Panc1 (cell line): ENCODE measurements around the gene ZNF879.

ENCODE experiments used
- POLR2AphosphoS5 ChIP-seq: IDR thresholded peaks from 2 replicates; pipeline ENCODE4 v1.6.1; 2012; ENCODE audit warnings: mild to moderate bottlenecking, low read depth, low read length, moderate library complexity
- SIN3A ChIP-seq: IDR thresholded peaks from 2 replicates; pipeline ENCODE4 v1.6.1; 2012; ENCODE audit warnings: low read depth, mild to moderate bottlenecking, low read length, moderate library complexity, borderline replicate concordance; ENCODE audit not compliant: insufficient read depth
- TF ChIP-seq, protein P1 (sequence below): fragments of 450-650 bp; IDR thresholded peaks from 2 replicates; pipeline ENCODE4 v1.5.1; 2017; ENCODE audit warnings: mild to moderate bottlenecking
- TF ChIP-seq, protein P2 (sequence below), 2 experiments: IDR thresholded peaks; 2 replicates each; pipeline ENCODE4 v1.6.1; 2011 to 2012; ENCODE audit warnings: low read depth in 2 of 2, control low read depth in 1 of 2, low read length in 1 of 2, mild to moderate bottlenecking in 1 of 2, moderate library complexity in 1 of 2; ENCODE audit not compliant: insufficient read depth in 1 of 2

DNA sequence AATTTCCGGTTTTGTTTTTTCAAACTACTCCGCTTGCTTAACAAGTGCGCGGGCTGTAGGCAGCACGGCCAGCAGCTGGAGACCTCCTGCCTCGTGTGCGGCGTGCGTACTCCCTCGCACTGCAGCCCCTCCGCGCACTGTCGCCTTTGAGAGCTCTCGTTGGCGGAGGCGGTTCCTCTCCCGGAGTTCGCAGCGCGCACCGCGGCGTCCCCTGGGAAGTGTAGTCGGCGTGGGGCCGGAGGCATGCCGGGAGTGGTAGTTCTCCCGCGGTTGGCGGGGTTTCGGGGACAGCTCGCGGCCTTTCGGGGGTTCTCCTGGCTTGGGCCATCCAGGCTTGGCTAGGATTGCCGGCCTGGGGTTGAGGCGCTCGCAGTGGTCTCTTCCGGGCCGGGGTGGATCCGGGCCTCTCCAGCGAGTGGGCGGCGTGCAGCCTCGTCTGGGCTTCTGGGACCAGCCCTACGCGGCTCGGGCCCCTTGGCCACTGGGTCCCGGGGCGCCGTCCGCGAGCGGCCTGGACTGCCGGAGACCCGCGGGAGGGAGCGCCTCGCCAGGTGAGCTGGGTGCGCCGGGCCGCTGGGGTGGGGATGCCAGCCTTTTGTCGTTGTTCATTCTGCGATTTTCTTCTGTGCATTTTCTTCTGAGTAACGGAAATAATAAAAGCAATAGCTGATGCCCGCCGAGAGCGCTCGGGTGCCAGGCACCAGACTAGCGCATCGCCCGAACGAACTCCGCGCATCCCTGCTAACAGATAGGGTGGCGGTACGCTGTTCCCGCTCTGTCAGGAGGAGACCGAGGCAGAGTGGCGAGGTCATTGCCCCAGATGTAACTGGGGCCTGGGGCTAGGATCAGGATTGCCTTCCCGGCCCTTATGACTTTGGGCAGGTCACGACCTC, 36.8 kb downstream of the ZNF879 start, which contains the start of gene ZNF354C:
- TF ChIP-seq, protein P1, sequence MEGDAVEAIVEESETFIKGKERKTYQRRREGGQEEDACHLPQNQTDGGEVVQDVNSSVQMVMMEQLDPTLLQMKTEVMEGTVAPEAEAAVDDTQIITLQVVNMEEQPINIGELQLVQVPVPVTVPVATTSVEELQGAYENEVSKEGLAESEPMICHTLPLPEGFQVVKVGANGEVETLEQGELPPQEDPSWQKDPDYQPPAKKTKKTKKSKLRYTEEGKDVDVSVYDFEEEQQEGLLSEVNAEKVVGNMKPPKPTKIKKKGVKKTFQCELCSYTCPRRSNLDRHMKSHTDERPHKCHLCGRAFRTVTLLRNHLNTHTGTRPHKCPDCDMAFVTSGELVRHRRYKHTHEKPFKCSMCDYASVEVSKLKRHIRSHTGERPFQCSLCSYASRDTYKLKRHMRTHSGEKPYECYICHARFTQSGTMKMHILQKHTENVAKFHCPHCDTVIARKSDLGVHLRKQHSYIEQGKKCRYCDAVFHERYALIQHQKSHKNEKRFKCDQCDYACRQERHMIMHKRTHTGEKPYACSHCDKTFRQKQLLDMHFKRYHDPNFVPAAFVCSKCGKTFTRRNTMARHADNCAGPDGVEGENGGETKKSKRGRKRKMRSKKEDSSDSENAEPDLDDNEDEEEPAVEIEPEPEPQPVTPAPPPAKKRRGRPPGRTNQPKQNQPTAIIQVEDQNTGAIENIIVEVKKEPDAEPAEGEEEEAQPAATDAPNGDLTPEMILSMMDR, result no peak
- TF ChIP-seq POLR2AphosphoS5 (peak; percentile 57; the same call in 1 of the 2 replicates), SIN3A (0 out of 2 replicates have a peak, but pooled peaks have one; percentile 16)
- TF ChIP-seq, protein P2, sequence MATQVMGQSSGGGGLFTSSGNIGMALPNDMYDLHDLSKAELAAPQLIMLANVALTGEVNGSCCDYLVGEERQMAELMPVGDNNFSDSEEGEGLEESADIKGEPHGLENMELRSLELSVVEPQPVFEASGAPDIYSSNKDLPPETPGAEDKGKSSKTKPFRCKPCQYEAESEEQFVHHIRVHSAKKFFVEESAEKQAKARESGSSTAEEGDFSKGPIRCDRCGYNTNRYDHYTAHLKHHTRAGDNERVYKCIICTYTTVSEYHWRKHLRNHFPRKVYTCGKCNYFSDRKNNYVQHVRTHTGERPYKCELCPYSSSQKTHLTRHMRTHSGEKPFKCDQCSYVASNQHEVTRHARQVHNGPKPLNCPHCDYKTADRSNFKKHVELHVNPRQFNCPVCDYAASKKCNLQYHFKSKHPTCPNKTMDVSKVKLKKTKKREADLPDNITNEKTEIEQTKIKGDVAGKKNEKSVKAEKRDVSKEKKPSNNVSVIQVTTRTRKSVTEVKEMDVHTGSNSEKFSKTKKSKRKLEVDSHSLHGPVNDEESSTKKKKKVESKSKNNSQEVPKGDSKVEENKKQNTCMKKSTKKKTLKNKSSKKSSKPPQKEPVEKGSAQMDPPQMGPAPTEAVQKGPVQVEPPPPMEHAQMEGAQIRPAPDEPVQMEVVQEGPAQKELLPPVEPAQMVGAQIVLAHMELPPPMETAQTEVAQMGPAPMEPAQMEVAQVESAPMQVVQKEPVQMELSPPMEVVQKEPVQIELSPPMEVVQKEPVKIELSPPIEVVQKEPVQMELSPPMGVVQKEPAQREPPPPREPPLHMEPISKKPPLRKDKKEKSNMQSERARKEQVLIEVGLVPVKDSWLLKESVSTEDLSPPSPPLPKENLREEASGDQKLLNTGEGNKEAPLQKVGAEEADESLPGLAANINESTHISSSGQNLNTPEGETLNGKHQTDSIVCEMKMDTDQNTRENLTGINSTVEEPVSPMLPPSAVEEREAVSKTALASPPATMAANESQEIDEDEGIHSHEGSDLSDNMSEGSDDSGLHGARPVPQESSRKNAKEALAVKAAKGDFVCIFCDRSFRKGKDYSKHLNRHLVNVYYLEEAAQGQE (IDR thresholded peaks at IDR 0.05; ENCODE audit: insufficient read depth in 1 of 2, low read depth in 2 of 2, low read length in 1 of 2), result no peak
